ENCODE measurements around the gene ERMN. TPM values are rescaled to one million over a fixed set of nuclear protein-coding genes. Genes with fewer than 3 reads are reported as not detected.

The ERMN gene
- total RNA-seq, 4 donors from 2014 or later = 0.49 TPM; not detected in 3

- H3K4me1 ChIP-seq = no peaks in the 10 kb centered on the region
- no peak overlapping the region for H3K27ac ChIP-seq
- intact Hi-C loops (cut with DNase I) = no loop called here
- no peak overlapping the region for H3K4me3 ChIP-seq (replicated peaks in 1 of 3)
- H3K36me3 ChIP-seq = no peaks in the 10 kb centered on the region
- WGBS, 2 donors = 84 to 90% methylated on average over 2 of the region's 2 CpGs
- H3K9me3 ChIP-seq = no peaks in the 10 kb centered on the region
- no peaks in the 10 kb centered on the region for H3K27me3 ChIP-seq
- no peak for DNase-seq
- no peak for TF ChIP-seq POLR2A (IDR thresholded peaks at IDR 0.05)
- TF ChIP-seq CTCF (IDR thresholded peaks at IDR 0.05) = no peak
These were observed 56.6 kb downstream of the ERMN start for GRCh38 chr2:157269060-157269459.

Other genes with a start within 250 kb of the ERMN start
- gene GALNT5, start 68.1 kb downstream of the ERMN start, total RNA-seq = under 1 TPM in 2 of 4 donors, not detected in 2; 0.13 to 0.49 TPM
- gene CYTIP, start 118.3 kb upstream of the ERMN start, total RNA-seq = 10 to 100 TPM in 1 of 4 donors, 1 to 10 TPM in 3; 3.2 to 10.6 (median 7.2) TPM

All from thyroid gland (tissue), 4 donors.